ENCODE results near the gene SLC6A13. TPM values are rescaled to one million over a fixed set of nuclear protein-coding genes. Genes with fewer than 3 reads are reported as not detected.

Gene SLC6A13
- total RNA-seq, 1 experiment from 2014 or later: not detected

DNA sequence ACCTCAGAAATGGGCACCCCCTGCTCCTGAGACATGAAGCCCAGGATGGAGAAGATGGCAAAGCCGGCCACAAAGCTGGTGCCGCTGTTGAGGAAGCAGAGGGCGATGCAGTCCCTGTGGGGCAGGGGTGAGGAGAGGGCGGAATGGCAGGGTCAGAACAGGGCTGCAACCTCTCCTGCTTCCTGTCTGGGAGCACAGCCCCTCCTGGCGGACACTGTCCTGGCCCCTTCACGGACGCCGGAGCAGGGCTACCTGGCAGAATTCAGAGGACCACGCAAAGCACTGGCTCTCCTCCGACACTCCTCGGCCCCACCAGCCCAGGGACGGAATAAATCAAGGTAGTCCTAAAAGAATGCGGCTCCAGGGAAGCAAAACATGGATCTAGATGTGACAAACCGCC, 36.2 kb downstream of the SLC6A13 start:
- no CpG with 5 or more reads among the region's 14 CpGs for WGBS (ENCODE audit: extremely low coverage, insufficient read length, low lambda C conversion rate)
- peaks cover 16% of the 10 kb centered on the region for H3K27me3 Mint-ChIP-seq (ENCODE audit: low read depth)

More for the DNA sequence above, 36.2 kb downstream of the SLC6A13 start:
- no peaks in the 10 kb centered on the region for H3K4me1 ChIP-seq (ENCODE audit: insufficient read depth, low read length)
- H2BK12ac ChIP-seq (ENCODE audit: insufficient read length, low read depth, low read length): no peak overlapping the region
- H3K27ac Mint-ChIP-seq: no peak overlapping the region
- no peaks in the 10 kb centered on the region for H3K9me3 Mint-ChIP-seq
- H4K5ac ChIP-seq (ENCODE audit: insufficient read length, low read depth, low read length): no peak overlapping the region
- no peak overlapping the region for H2BK120ac ChIP-seq (ENCODE audit: low read depth, low read length, poor library complexity, severe bottlenecking)
- H3K23me2 ChIP-seq (ENCODE audit: insufficient read length, low read depth, low read length, poor library complexity, severe bottlenecking): peaks cover 2% of the 10 kb centered on the region
- no peak overlapping the region for H2AK5ac ChIP-seq (ENCODE audit: insufficient read length, low read length)
- no peak overlapping the region for H4K91ac ChIP-seq (ENCODE audit: insufficient read length, low read depth, low read length)
- no peak overlapping the region for H3K4me3 Mint-ChIP-seq
- H4K20me1 ChIP-seq (ENCODE audit: control insufficient read depth, insufficient read depth, insufficient read length): no peaks in the 10 kb centered on the region
- H4K8ac ChIP-seq (replicated peaks; ENCODE audit: insufficient read length, low read depth, low read length): no peak overlapping the region
- H3K79me2 ChIP-seq (ENCODE audit: insufficient read depth, low read length): no peaks in the 10 kb centered on the region
- H3K23ac ChIP-seq (ENCODE audit: insufficient read length, low read depth, low read length): no peak overlapping the region
- H2BK5ac ChIP-seq (ENCODE audit: insufficient read length, low read length): no peak overlapping the region
- no peaks in the 10 kb centered on the region for H3K27me3 ChIP-seq (ENCODE audit: insufficient read depth, low read length)
- no peak overlapping the region for H2AFZ ChIP-seq (ENCODE audit: low read length)
- H3K36me3 Mint-ChIP-seq (ENCODE audit: insufficient read depth in 1 of 3, low read depth in 3 of 3): no peaks in the 10 kb centered on the region
- no peak overlapping the region for H3K4ac ChIP-seq (ENCODE audit: low read depth, low read length)
- DNase-seq: peak; percentile 78
- no peak overlapping the region for H3T11ph ChIP-seq (ENCODE audit: low read length)
- no peak overlapping the region for H2BK20ac ChIP-seq (ENCODE audit: low read depth, low read length, poor library complexity, severe bottlenecking)
- no peak overlapping the region for H3K27ac ChIP-seq (ENCODE audit: insufficient read length, low read depth, low read length)
- TF ChIP-seq, protein P1, sequence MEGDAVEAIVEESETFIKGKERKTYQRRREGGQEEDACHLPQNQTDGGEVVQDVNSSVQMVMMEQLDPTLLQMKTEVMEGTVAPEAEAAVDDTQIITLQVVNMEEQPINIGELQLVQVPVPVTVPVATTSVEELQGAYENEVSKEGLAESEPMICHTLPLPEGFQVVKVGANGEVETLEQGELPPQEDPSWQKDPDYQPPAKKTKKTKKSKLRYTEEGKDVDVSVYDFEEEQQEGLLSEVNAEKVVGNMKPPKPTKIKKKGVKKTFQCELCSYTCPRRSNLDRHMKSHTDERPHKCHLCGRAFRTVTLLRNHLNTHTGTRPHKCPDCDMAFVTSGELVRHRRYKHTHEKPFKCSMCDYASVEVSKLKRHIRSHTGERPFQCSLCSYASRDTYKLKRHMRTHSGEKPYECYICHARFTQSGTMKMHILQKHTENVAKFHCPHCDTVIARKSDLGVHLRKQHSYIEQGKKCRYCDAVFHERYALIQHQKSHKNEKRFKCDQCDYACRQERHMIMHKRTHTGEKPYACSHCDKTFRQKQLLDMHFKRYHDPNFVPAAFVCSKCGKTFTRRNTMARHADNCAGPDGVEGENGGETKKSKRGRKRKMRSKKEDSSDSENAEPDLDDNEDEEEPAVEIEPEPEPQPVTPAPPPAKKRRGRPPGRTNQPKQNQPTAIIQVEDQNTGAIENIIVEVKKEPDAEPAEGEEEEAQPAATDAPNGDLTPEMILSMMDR (conservative IDR thresholded peaks at IDR 0.05): peak; percentile 53; the same call in 2 of the 3 replicates
- no peak overlapping the region for H3K56ac ChIP-seq (ENCODE audit: insufficient read length, low read depth, low read length)
- H2BK15ac ChIP-seq (ENCODE audit: low read depth, low read length): no peak overlapping the region
- H3K9me3 ChIP-seq (ENCODE audit: control insufficient read depth, low read depth, low read length): no peaks in the 10 kb centered on the region
- no peak overlapping the region for H3K14ac ChIP-seq (ENCODE audit: insufficient read depth, low read length)
- H3K4me2 ChIP-seq (ENCODE audit: insufficient read depth, insufficient read length, low read length): no peak overlapping the region
- H3K4me1 Mint-ChIP-seq: peaks cover 10 to 24% of the 10 kb centered on the region in 2 experiments
- H3K79me1 ChIP-seq (ENCODE audit: insufficient read depth, low read depth, low read length, poor library complexity, severe bottlenecking): no peaks in the 10 kb centered on the region
- H3K18ac ChIP-seq (ENCODE audit: insufficient read length, low read depth, low read length): no peak overlapping the region
- no peak overlapping the region for H3K9ac ChIP-seq (ENCODE audit: extremely low read depth, insufficient read length, low read length)

Data from H9 (cell line).